Natural killer cell (primary cell): ENCODE measurements around the gene EPHB2. TPM values are rescaled to one million over a fixed set of nuclear protein-coding genes. Genes with fewer than 3 reads are reported as not detected.

ENCODE experiments used
- ATAC-seq, 3 donors: fragments of 150-1000 bp in 2 of 3; fragments of 200-7000 bp in 1 of 3; cut with Tn5 transposase; 1 replicate in 1 of 3; 2 replicates in 2 of 3; pipeline ENCODE4 v1.10.0; 2021; ENCODE audit warnings: mild to moderate bottlenecking in 2 of 3, moderate library complexity in 2 of 3
- DNase-seq, 2 donors: peaks; one replicate each; pipeline versions ENCODE4 v3.0.0 to v3.0.0-alpha.2; 2013 to 2021; ENCODE audit warnings: mixed read lengths in 1 of 2
- H3K27ac ChIP-seq: one replicate; pipeline ENCODE4 v1.5.1; 2013; ENCODE audit warnings: mild to moderate bottlenecking, low read length
- H3K27me3 ChIP-seq: one replicate; pipeline ENCODE4 v1.6.1; 2013; ENCODE audit warnings: low read length; ENCODE audit not compliant: control insufficient read depth, insufficient read depth
- H3K36me3 ChIP-seq: one replicate; pipeline ENCODE4 v1.6.1; 2013; ENCODE audit warnings: low read length; ENCODE audit not compliant: control insufficient read depth, insufficient read depth
- H3K4me1 ChIP-seq: one replicate; pipeline ENCODE4 v1.6.1; 2013; ENCODE audit warnings: low read length; ENCODE audit not compliant: control insufficient read depth, insufficient read depth
- H3K4me3 ChIP-seq: one replicate; pipeline ENCODE4 v1.5.1; 2013; ENCODE audit warnings: low read length
- H3K9me3 ChIP-seq: one replicate; pipeline ENCODE4 v1.6.1; 2013; ENCODE audit warnings: low read length; ENCODE audit not compliant: control insufficient read depth, insufficient read depth
- H3K27ac Mint-ChIP-seq, 2 donors: one replicate each; pipeline ENCODE4 v1.8.0; 2022; ENCODE audit warnings: mild to moderate bottlenecking in 2 of 2, mixed read lengths in 2 of 2, moderate library complexity in 1 of 2
- H3K27me3 Mint-ChIP-seq, 2 donors: one replicate each; pipeline ENCODE4 v1.8.0; 2022; ENCODE audit warnings: low read depth in 2 of 2, mixed read lengths in 2 of 2
- H3K36me3 Mint-ChIP-seq: one replicate; pipeline ENCODE4 v1.8.0; 2022; ENCODE audit warnings: mixed read lengths
- H3K4me1 Mint-ChIP-seq, 2 donors: one replicate each; pipeline ENCODE4 v1.8.0; 2022; ENCODE audit warnings: mixed read lengths in 2 of 2
- H3K4me3 Mint-ChIP-seq: one replicate; pipeline ENCODE4 v1.8.0; 2022; ENCODE audit warnings: mild to moderate bottlenecking, moderate library complexity, mixed read lengths
- H3K9me3 Mint-ChIP-seq, 2 donors: one replicate each; pipeline ENCODE4 v1.8.0; 2022; ENCODE audit warnings: mixed read lengths in 2 of 2
- CTCF ChIP-seq: fragments of 200-600 bp; IDR thresholded peaks from one replicate; pipeline ENCODE4 v1.8.0; 2022; ENCODE audit warnings: antibody characterized with exemption
- WGBS: methylation state at CpG from one replicate; pipeline ENCODE4 v1.1.7; 2013; ENCODE audit warnings: missing lambda C conversion rate; ENCODE audit not compliant: insufficient coverage; 5-methylcytosine and 5-hydroxymethylcytosine counted together
- intact Hi-C: fragments of 100-400 bp; cut with micrococcal nuclease; formaldehyde crosslinking; loops from one replicate; pipeline ENCODE4 v1.14.2; 2022
- total RNA-seq, 4 donors: library from RNA; stranded (reverse); fragments of 120-200 nt in 1 of 4; gene quantifications; one replicate each; pipeline versions ENCODE4 v1.2.3 to v1.2.4, GENCODE V29; 2013 to 2022

EPHB2 gene
- total RNA-seq, 3 donors from 2014 or later (not counting 1 experiment from before 2014, with no cell fraction given) = 0.14 to 0.23 TPM; not detected in 1

DNA sequence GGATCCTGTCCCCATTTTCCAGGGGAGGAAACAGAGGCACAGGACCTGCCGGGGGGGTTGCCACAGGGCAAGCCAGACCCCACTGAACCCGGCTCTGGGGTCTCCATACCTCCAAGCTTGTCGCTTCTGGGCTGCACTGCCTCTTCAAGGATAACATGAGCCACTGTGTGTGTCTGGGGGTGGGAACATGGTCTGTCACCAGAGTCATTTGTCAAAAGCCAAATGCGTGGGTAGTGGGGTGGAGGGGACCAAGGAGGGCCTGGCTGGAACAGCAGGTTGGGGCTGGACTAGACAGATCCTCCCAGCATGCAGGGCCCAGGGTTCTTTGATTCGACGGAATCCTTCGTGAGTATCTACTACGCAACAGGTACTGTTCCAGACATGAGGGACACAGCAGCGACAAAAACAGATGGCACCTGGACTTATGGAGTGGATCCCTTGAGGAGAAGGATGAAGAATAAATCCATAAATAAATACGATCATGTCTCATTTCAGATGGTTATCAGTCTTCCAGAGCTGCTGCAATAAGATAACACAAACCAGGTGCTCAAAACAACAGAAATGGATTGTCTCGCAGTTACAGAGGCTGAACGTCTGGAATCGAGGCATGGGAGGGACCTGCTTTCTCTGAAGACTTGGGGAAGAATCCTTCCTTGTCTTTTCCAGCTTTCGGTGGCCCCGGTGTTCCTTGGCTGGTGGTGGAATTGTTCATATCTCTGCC, 28.9 kb upstream of the EPHB2 start:
- TF ChIP-seq CTCF = no peak
- no peaks in the 10 kb centered on the region for H3K27me3 ChIP-seq
- intact Hi-C loops = no loop called here
- H3K4me3 ChIP-seq = no peak overlapping the region
- ATAC-seq (no peak), DNase-seq (no peak)
- no peak overlapping the region for H3K4me3 Mint-ChIP-seq
- peaks cover 9 to 17% of the 10 kb centered on the region in 2 donors for H3K27me3 Mint-ChIP-seq
- no peaks in the 10 kb centered on the region for H3K36me3 ChIP-seq
- no peaks in the 10 kb centered on the region for H3K9me3 ChIP-seq
- H3K27ac Mint-ChIP-seq = no peak overlapping the region
- no peaks in the 10 kb centered on the region for H3K9me3 Mint-ChIP-seq
- H3K27ac ChIP-seq = no peak overlapping the region
- no peaks in the 10 kb centered on the region for H3K4me1 ChIP-seq
- no peaks in the 10 kb centered on the region for H3K36me3 Mint-ChIP-seq
- H3K4me1 Mint-ChIP-seq = no peaks in the 10 kb centered on the region
- WGBS = 75% methylated on average over 13 of the region's 15 CpGs

DNA sequence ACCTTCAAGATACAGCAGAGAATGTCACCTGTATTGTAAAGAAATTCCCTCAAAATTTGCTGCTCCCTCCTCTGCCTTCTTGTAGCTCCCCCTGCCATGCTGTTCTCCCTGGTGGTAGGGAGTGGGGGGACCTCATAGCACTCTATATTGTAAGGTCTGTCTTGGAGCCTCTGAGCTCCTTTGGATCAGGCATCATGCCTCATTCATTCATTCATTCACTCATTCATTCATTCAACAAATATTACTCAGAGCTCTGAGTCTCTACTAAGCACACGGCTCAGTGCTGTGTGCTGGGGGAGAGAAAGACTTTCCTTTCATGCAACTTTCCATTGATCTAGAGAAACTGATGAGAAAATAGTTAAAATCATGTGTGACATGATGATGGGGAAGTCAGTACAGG, 27.1 kb upstream of the EPHB2 start:
- WGBS = no CpG with 5 or more reads among the region's 1 CpG

GRCh38 chr1:22685591-22686059, 25.0 kb upstream of the EPHB2 start:
- Mint-ChIP-seq H3K4me3 (no peak overlapping the region), H3K27ac (no peak overlapping the region), H3K4me1 (no peaks in the 10 kb centered on the region), H3K27me3 (peaks cover 16 to 29% of the 10 kb centered on the region in 2 donors), H3K9me3 (no peaks in the 10 kb centered on the region), H3K36me3 (no peaks in the 10 kb centered on the region)
- H3K4me1 ChIP-seq = no peaks in the 10 kb centered on the region
- H3K4me3 ChIP-seq = no peak overlapping the region
- no peak for DNase-seq
- no peaks in the 10 kb centered on the region for H3K9me3 ChIP-seq
- ATAC-seq = no peak
- intact Hi-C loops = no loop called here
- H3K36me3 ChIP-seq = no peaks in the 10 kb centered on the region
- TF ChIP-seq CTCF = no peak
- no peaks in the 10 kb centered on the region for H3K27me3 ChIP-seq
- H3K27ac ChIP-seq = no peak overlapping the region
- WGBS = 86% methylated on average over 10 of the region's 10 CpGs

More for the DNA sequence above, 27.1 kb upstream of the EPHB2 start:
- Mint-ChIP-seq H3K27me3 (peaks cover 16 to 23% of the 10 kb centered on the region in 2 donors), H3K4me3 (no peak overlapping the region), H3K4me1 (no peaks in the 10 kb centered on the region), H3K36me3 (no peaks in the 10 kb centered on the region), H3K9me3 (no peaks in the 10 kb centered on the region), H3K27ac (no peak overlapping the region)
- no peak for DNase-seq
- no peak for TF ChIP-seq CTCF
- H3K4me3 ChIP-seq = no peak overlapping the region
- no peak for ATAC-seq
- intact Hi-C loops = no loop called here
- no peak overlapping the region for H3K27ac ChIP-seq
- no peaks in the 10 kb centered on the region for H3K27me3 ChIP-seq
- H3K36me3 ChIP-seq = no peaks in the 10 kb centered on the region
- no peaks in the 10 kb centered on the region for H3K9me3 ChIP-seq
- no peaks in the 10 kb centered on the region for H3K4me1 ChIP-seq

DNA sequence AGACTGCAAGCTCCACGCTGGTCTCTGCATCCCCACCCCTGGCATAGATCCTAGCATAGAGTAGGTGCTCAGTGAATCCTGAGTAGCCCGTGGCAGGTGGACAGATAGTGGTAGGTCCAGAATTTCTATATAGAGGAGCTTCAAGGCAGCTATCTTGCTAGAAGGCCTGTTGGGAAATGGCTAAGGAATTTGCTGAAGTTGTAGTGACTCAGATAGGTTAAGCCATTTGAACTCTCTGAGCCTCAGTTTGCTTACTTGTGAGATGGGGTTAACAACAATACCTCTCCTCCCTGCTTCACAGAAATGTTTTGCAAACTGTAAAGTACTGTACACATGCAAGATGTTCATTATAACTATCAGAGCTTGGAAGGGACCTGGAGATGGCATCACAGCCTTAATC, 23.4 kb upstream of the EPHB2 start:
- intact Hi-C loops = no loop called here
- DNase-seq = no peak
- no peaks in the 10 kb centered on the region for H3K27me3 ChIP-seq
- 70% methylated on average over 2 of the region's 2 CpGs for WGBS
- Mint-ChIP-seq H3K4me3 (no peak overlapping the region), H3K27me3 (peaks cover 16 to 29% of the 10 kb centered on the region in 2 donors), H3K9me3 (no peaks in the 10 kb centered on the region), H3K27ac (no peak overlapping the region), H3K36me3 (no peaks in the 10 kb centered on the region), H3K4me1 (no peaks in the 10 kb centered on the region)
- H3K9me3 ChIP-seq = no peaks in the 10 kb centered on the region
- H3K36me3 ChIP-seq = no peaks in the 10 kb centered on the region
- no peak for ATAC-seq
- no peaks in the 10 kb centered on the region for H3K4me1 ChIP-seq
- H3K27ac ChIP-seq = no peak overlapping the region
- H3K4me3 ChIP-seq = no peak overlapping the region
- no peak for TF ChIP-seq CTCF
